ENCODE results near the gene NFU1.
"Not testable (repeated sequence)": the region's sequence is repeated elsewhere in the genome, so short reads cannot be mapped to it uniquely, and the experiment has no call there.

The NFU1 gene

GRCh38 chr2:69387770-69388481, 49.3 kb downstream of the NFU1 start:
- no peak for DNase-seq (ENCODE audit: low read depth)

DNA sequence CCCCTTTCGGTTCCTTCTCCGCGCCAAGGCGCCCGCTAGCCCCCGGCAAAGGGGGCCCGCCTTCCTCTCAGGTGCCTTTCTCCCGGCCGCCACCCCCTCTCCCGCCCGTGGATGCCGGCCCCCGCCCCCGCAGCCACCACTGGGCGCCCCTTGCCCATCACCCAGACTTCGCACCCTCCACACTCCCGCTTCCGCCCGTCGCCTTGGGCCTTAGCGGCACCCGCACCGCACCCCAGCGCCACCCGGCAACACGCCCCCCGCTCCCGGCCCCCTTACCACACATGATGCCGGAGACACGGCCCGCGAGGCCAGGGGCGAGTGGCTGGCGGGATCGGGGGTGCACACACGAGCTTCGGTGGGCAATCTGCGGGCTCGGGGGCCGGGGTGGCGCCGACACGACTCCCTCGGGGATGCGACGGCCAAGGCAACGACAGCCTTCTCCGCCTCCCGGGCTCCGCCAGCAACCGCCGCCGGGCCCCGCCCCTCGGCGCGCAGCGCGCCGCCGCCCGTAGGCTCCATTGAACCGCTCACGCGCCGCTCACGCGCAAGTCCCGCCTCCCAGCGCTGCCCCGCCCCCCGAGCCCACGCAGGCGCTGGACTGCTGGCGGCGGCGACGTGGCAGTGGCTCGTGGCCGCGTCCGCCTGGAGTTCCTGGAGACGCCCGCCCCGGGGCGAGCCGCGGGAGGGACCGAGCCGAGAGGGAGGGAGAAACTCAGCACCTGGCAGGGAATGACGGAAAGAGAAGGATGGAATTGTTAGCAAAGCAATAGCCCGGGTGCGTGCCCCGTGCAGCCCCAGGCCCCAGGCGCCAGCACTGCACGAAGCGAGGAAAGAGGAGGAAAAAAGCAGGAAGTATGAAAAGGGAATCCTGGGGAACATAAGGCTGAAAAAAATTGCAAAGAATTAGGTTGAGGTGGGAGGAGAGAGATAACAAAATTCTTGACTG, 50.2 kb downstream of the NFU1 start, which contains the start of gene GFPT1:
Gene GFPT1 (minus strand): TSS at position 439 of the 946 bp plus-strand sequence. CDS start 156 bp downstream, at position 283.
- peak; percentile 87 for DNase-seq (ENCODE audit: low read depth)

- DNase-seq (ENCODE audit: low read depth) = no peak
Measured at GRCh38 chr2:69386360-69386759, 50.9 kb downstream of the NFU1 start.

GRCh38 chr2:69385443-69386151, 51.6 kb downstream of the NFU1 start:
- peak; percentile 22 for DNase-seq (ENCODE audit: low read depth)

- peak; percentile 70 for DNase-seq (ENCODE audit: low read depth)
Measured at GRCh38 chr2:69384618-69385081, 52.6 kb downstream of the NFU1 start.

- DNase-seq (ENCODE audit: low read depth) = no peak
Measured at GRCh38 chr2:69383176-69383812, 53.9 kb downstream of the NFU1 start.

GRCh38 chr2:69382547-69382946, 54.7 kb downstream of the NFU1 start:
- no peak for DNase-seq (ENCODE audit: low read depth)

DNA sequence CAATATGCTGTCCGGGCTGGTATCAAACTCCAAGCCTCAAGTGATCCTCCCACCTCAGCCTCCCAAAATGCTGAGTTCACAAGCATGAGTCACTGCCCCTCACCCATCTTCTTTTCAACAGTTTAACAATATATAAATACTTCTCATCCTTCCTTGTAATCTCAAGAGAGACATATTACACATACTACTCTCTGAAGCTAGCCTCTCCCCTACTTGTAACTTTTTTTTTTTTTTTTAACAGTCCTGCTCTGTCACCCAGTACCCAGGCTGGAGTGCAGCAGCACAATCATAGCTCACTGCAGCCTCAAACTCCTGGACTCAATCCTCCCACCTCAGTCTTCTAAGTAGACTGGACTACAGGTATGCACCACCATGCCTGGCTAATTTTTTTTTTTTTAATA, 55.9 kb downstream of the NFU1 start:
- DNase-seq (ENCODE audit: low read depth) = peak; percentile 55

- no peak for DNase-seq (ENCODE audit: low read depth)
Measured at GRCh38 chr2:69380072-69380917, 56.9 kb downstream of the NFU1 start.

DNA sequence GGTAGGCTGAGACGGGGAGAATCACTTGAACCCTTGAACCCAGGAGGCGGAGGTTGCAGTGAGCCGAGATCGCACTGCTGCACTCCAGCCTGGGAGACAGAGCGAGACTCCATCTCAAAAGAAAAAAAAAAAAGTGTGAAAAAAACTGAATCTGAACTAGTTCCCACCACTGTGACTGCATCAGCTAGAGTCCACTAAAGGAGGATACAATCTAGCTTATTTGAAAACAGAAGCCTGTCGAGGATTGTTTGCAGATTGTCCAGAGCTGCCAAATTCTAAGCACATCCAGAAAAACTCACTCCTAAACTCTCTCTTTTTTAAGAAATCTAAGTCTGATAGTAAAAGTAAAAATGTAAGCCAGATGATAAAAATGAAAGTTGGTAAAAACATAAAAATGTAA, 60.8 kb downstream of the NFU1 start:
- DNase-seq (ENCODE audit: low read depth) = no peak

DNA sequence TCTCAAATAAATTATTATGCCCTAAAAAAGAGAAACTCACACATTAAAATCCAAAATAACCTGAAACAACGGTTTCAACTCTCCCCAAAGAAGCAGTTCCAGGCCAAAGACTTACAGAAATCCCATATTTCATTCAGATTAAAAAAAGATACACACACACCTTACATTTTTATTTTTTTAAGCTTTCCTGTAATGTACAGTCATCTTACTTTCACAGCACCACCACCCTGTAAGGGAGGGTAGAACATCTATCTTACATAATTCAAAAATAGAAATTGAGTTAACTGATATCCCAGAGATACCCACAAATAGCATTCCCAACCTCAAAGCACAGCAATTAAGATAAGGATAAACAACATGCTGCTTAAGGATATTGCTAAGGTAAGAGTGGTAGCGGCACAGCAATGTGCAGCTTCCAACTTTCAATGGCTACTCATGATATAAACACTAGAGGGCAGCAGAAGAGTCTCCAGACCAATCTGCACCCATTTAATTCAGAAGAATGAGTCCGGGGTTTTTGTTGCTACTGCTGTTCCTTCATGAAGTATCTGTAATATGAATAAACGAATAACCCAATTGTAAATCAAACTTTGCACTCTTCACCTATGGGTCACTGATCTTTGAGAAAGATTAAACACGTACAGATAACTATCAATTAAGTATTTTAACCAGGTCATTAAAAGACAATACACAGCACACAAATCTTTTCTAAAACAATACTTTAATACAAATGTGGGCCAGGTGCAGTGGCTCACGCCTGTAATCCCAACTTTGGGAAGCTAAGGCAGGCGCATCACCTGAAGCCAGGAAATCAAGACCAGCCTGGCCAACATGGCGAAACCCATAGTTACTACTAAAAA, 61.5 kb downstream of the NFU1 start:
- peak; percentile 89 for DNase-seq (ENCODE audit: low read depth)

DNA sequence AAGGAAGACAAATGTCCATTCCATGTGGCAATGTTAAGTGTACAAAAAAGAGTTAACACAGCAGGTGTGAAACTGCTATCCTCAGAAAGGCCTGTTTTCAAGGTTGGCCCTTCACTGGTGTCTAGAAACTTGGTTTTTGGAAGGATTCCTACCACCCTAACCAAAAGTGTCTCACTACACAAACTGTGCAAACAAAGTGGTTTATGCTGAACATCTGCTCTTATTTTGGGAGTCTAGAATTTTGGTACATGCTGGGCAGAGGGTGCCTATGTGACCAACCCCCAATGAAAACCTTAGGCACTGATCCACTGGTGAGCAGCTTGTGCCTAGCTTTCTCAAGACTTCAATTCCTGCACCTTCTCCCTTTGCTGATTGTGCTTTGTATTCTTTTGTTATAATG, 64.5 kb downstream of the NFU1 start:
- DNase-seq (ENCODE audit: low read depth) = no peak

GRCh38 chr2:69369802-69370201, 67.4 kb downstream of the NFU1 start:
- DNase-seq (ENCODE audit: low read depth) = no peak

- DNase-seq (ENCODE audit: low read depth) = peak; percentile 32
Measured at GRCh38 chr2:69368588-69368987, 68.6 kb downstream of the NFU1 start.

DNA sequence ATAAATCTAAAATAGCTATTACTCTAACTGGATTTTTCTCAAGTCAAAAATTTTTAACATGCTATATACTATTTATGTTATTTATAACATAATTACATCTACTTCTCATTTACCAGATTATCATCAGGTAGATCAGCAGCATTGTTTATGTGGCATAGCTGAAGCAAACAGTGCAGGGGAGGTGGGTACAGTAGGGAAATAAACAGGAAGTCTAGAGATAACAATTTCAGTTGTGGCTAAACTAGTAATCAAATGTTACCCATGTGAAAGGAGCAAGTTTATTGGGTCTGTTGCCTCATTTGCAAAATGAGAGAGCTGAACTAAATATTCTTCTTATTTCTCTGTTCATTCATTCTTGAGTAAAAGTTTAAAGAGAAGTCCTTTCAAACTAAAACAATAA, 77.9 kb downstream of the NFU1 start:
- no peak for DNase-seq (ENCODE audit: low read depth)

DNA sequence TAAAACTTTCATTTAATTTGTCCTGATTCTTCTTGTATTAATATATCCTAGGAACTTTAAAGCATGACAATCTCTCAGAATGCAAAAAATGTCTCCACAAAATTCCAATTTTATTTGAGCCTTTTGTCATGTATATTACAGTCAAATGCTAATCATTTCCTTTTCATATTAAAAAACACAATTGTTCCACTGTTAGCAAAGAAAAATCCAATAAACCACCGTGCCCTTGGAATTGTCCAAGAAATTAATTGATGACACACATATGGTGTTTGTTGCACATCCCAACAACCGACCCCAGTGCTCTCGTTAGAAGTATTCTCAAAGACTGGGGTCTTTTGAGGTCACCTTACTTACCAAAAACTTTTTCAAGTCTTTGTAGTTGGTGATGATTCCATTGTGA, 78.3 kb downstream of the NFU1 start:
- DNase-seq (ENCODE audit: low read depth) = no peak

GRCh38 chr2:69356471-69356870, 80.8 kb downstream of the NFU1 start:
- no peak for DNase-seq (ENCODE audit: low read depth)

DNA sequence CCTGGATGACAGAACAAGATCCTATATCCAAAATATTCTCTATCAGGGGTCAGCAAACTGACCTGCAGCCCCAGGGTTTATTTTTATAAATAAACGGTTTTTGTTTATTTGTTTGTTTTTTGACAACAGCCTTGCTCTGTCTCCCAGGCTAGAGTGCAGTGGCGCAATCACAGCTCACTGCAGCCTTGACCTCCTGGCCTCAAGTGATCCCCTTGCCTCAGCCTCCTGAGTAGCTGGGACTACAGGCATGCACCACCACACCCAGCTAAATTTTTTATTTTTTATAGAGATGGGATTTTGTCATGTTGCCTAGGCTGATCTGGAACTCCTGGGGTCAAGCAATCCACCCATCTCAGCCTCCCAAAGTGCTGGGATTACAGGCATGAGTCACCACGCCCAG, 82.3 kb downstream of the NFU1 start:
- not testable (repeated sequence) for DNase-seq (ENCODE audit: low read depth)

- no peak for DNase-seq (ENCODE audit: low read depth)
Measured at GRCh38 chr2:69353360-69353759, 83.9 kb downstream of the NFU1 start.

DNA sequence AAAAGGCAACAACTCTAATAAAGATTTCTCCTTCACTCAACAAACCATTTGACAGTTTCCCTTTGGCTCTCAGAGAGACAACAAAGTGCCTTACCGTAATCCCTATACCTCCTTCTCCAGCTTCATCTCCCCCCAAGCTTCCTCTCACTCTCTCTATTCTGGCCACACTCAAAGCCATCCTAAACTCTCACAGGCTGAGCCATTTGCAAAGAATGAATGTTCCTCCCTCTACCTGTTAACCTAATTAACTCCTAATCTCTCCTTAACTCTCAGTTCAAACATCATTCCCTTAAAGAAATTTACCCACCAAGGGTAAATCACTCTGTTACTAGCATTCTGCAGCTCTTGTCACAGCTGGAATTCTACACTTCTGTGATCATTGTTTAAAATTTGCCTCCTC, 88.5 kb downstream of the NFU1 start:
- DNase-seq (ENCODE audit: low read depth) = no peak
